ENCODE measurements around the gene ZNF341. TPM values are rescaled to one million over a fixed set of nuclear protein-coding genes. Genes with fewer than 3 reads are reported as not detected.
A peak's percentile ranks its signal among the peaks of the same experiment; 100 is the strongest.

ZNF341 gene
- total RNA-seq (1 to 10 TPM; 1.2 to 2.5 (median 1.7) TPM), polyA plus RNA-seq (1 to 10 TPM; 3.0 to 7.9 (median 5.5) TPM)

DNA sequence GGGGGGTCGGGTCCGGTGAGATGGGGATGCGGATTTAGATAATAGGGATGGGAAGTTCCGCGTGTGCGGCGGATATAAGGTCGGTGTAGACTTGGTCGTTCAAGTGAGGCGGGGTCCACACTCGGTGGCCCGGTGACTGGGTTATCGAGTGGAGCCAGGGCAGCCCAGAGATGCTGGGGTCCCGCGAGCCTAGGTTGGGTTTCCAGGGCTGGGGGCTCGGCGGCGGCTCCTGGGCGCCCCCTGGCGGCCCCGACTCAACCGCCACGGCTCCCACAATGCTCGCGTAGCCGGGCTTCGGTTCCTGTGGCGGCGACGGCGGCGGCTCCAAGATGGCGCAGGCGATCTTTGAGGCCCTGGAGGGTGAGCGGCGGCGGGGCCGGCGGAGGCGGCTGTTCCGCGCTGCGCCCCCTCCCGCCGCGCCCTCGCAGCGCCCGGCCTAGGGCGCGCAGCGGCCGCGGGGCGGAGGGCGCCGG lies at the start of gene ZNF341:
TSS of gene ZNF341 (plus strand) at position 304 of the 473 bp plus-strand sequence. CDS start at position 330, 26 bp downstream.
- Histone ChIP-seq H3K27ac (peak within 1 kb of the TSS; percentile 88 to 92 (median 91)), H3K9me3 (peaks cover 2 to 7% (median 6%) of the 10 kb centered on the region in 4 donors), H3K4me1 (peaks cover 0 to 29% (median 27%) of the 10 kb centered on the region in 4 donors), H3K4me3 (peak within 1 kb of the TSS; percentile 44 to 76 (median 64)), H3K27me3 (no peaks in the 10 kb centered on the region), H3K36me3 (no peaks in the 10 kb centered on the region)
- intact Hi-C loops (cut with DNase I): loop anchor here (2.0 to 10.0 kb wide), 3 partner anchors 44 to 287 kb away; partner anchors contain the start of genes E2F1 and SNTA1
- 3 to 6% methylated on average over 57 of the region's 57 CpGs for WGBS, 2 donors
- TF ChIP-seq POLR2AphosphoS5 (IDR thresholded peaks at IDR 0.05) (peak in 2 of 4 donors; percentile 29), CTCF (IDR thresholded peaks at IDR 0.05) (peak; percentile 78 to 91 (median 84)), POLR2A (IDR thresholded peaks at IDR 0.05) (no peak)
- DNase-seq: peak; percentile 93

GRCh38 chr20:33684533-33685327 lies 47.1 kb upstream of the ZNF341 start:
- Histone ChIP-seq H3K4me3 (peak overlapping the region in 1 of 4 donors; percentile 51), H3K9me3 (no peaks in the 10 kb centered on the region)
- intact Hi-C loops (cut with DNase I): loop anchor here (5.0 kb wide), 1 partner anchor 48 kb away; the partner anchor contains the start of gene ZNF341

GRCh38 chr20:33685328-33686099 lies 46.3 kb upstream of the ZNF341 start:
- no peaks in the 10 kb centered on the region for H3K27me3 ChIP-seq
- H3K9me3 ChIP-seq: no peaks in the 10 kb centered on the region
- DNase-seq: no peak
- H3K27ac ChIP-seq: peak overlapping the region in 3 of 4 donors; percentile 34 to 63 (median 51)
- no peaks in the 10 kb centered on the region for H3K36me3 ChIP-seq
- WGBS, 2 donors: 1% methylated on average over 53 of the region's 53 CpGs
- H3K4me1 ChIP-seq: peaks cover 0 to 19% (median 15%) of the 10 kb centered on the region in 4 donors
- peak overlapping the region in 3 of 4 donors; percentile 44 to 51 (median 50) for H3K4me3 ChIP-seq
- no peak for TF ChIP-seq EP300 (IDR thresholded peaks at IDR 0.05)
- no peak for TF ChIP-seq CTCF (IDR thresholded peaks at IDR 0.05)
- TF ChIP-seq POLR2A (IDR thresholded peaks at IDR 0.05): no peak
- TF ChIP-seq POLR2AphosphoS5 (IDR thresholded peaks at IDR 0.05): no peak
- intact Hi-C loops (cut with DNase I): loop anchor here (5.0 kb wide), 1 partner anchor 47 kb away; the partner anchor contains the start of gene ZNF341

More at GRCh38 chr20:33684533-33685327, 47.1 kb upstream of the ZNF341 start:
- no peaks in the 10 kb centered on the region for H3K36me3 ChIP-seq
- TF ChIP-seq CTCF (IDR thresholded peaks at IDR 0.05): no peak
- no peak for TF ChIP-seq POLR2A (IDR thresholded peaks at IDR 0.05)
- no peak for TF ChIP-seq POLR2AphosphoS5 (IDR thresholded peaks at IDR 0.05)
- TF ChIP-seq EP300 (IDR thresholded peaks at IDR 0.05): no peak
- peaks cover 0 to 19% (median 15%) of the 10 kb centered on the region in 4 donors for H3K4me1 ChIP-seq
- no peaks in the 10 kb centered on the region for H3K27me3 ChIP-seq
- DNase-seq: no peak
- WGBS, 2 donors: 20 to 48% methylated on average over 10 of the region's 10 CpGs
- H3K27ac ChIP-seq: peak overlapping the region in 1 of 4 donors; percentile 34

DNA sequence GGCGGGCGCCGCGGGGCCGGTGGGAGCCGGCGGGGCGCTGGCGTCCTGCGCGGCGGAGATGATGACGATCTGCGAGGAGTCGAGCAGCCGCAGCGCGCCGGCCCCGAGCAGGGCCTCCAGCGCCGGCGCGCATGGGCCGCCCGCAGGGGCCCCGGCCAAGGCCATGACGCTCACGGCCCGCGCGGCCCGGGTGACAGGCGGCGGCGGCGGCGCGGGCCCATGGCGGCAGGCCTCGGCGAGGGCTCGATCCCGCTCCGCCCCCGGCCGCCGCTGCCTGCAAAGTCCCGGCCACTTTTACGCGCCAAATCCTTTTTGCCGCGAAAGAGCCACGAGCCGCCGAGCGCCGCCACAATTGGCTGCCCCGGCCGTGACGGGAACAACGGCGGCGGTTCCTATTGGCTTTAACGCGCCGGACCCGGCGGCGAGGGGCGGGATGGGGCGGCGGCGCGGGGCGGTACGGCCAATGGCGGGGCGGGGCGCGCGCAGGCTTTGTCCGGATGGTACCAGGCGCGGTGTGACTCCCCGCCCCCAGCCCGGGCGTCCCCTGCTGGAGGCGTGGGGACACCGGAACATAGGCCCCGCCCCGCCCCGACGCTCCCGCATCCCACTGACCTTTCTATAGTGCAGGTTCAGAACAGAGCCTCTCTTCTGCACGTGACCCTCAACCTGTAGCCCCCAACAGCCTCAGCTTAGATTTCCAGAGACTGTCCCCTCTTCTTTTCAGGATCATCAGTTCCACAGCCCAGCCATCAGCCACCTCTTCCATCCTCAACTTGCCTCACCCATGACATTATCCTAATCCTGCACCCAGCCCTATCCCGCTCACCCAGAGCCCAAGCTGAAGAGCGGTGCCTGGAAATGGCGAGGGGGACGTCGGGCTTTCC lies 45.5 kb upstream of the ZNF341 start, which contains the start of gene E2F1:
TSS of gene E2F1 (minus strand) at position 286 of the 884 bp plus-strand sequence. CDS start at position 165, 121 bp downstream.
- TF ChIP-seq EP300 (IDR thresholded peaks at IDR 0.05) (no peak), POLR2AphosphoS5 (IDR thresholded peaks at IDR 0.05) (peak in 1 of 4 donors; percentile 55), POLR2A (IDR thresholded peaks at IDR 0.05) (no peak), CTCF (IDR thresholded peaks at IDR 0.05) (peak in 2 of 4 experiments; percentile 30 to 47)
- intact Hi-C loops (cut with DNase I): loop anchor here (5.0 kb wide), 1 partner anchor 46 kb away; the partner anchor contains the start of gene ZNF341
- Histone ChIP-seq H3K4me1 (peaks cover 0 to 19% (median 15%) of the 10 kb centered on the region in 4 donors), H3K4me3 (peak within 1 kb of the TSS in 3 of 4 donors; percentile 44 to 51 (median 50)), H3K36me3 (no peaks in the 10 kb centered on the region), H3K9me3 (no peaks in the 10 kb centered on the region), H3K27ac (peak within 1 kb of the TSS; percentile 51 to 65 (median 62)), H3K27me3 (no peaks in the 10 kb centered on the region)
- DNase-seq: peak; percentile 97
- WGBS, 2 donors: 1 to 2% methylated on average over 101 of the region's 101 CpGs

Measured in sigmoid colon (tissue), 7 donors.